ENCODE data around the gene HMGB1. TPM values are rescaled to one million over a fixed set of nuclear protein-coding genes. Genes with fewer than 3 reads are reported as not detected.

Gene HMGB1
- total RNA-seq, 1 donor from 2014 or later: 230 TPM

DNA sequence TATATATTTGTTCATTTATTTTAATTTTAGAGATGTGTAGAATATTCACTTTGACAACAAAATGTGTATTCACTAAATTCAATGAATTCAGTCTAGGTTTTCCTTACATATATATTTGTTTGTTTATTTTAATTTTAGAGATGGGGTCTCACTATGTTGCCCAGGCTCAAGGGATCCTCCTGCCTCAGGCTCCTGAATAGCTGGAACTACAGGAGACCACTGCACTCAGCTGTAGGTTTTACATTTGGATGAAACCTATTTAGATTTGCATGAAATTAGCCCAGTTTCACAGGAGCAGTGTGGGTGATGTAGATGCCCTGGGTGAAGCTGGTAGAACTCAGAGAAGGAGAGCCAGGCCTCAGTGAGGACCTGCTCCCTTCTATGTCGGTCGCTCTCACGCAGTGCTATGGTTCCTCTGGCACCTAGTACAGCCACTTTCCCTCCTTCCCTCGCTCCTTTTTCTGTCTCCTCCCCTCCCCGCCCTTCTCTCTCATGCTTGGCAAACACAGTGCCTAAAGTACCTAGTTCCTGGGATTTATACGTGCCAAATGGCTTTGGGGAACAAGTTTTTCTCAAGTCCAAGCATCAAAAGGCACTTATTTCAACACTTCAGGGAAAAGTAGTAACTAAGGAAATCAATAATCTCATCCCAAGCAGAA lies 14.7 kb upstream of the HMGB1 start:
- no peak for DNase-seq (ENCODE audit: low spot score)
- Mint-ChIP-seq H3K9me3 (ENCODE audit: unreplicated experiment) (no peaks in the 10 kb centered on the region), H3K4me1 (ENCODE audit: unreplicated experiment) (peaks cover 7% of the 10 kb centered on the region), H3K4me3 (ENCODE audit: unreplicated experiment) (no peak overlapping the region), H3K27ac (ENCODE audit: unreplicated experiment) (no peak overlapping the region), H3K27me3 (ENCODE audit: unreplicated experiment) (no peaks in the 10 kb centered on the region), H3K36me3 (ENCODE audit: low read depth, unreplicated experiment) (no peaks in the 10 kb centered on the region)
- TF ChIP-seq, protein P1, sequence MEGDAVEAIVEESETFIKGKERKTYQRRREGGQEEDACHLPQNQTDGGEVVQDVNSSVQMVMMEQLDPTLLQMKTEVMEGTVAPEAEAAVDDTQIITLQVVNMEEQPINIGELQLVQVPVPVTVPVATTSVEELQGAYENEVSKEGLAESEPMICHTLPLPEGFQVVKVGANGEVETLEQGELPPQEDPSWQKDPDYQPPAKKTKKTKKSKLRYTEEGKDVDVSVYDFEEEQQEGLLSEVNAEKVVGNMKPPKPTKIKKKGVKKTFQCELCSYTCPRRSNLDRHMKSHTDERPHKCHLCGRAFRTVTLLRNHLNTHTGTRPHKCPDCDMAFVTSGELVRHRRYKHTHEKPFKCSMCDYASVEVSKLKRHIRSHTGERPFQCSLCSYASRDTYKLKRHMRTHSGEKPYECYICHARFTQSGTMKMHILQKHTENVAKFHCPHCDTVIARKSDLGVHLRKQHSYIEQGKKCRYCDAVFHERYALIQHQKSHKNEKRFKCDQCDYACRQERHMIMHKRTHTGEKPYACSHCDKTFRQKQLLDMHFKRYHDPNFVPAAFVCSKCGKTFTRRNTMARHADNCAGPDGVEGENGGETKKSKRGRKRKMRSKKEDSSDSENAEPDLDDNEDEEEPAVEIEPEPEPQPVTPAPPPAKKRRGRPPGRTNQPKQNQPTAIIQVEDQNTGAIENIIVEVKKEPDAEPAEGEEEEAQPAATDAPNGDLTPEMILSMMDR (IDR thresholded peaks at IDR 0.05; ENCODE audit: unreplicated experiment): no peak

GRCh38 chr13:30479883-30480219 lies 14.1 kb upstream of the HMGB1 start:
- no peak for DNase-seq (ENCODE audit: low spot score)
- H3K36me3 Mint-ChIP-seq (ENCODE audit: low read depth, unreplicated experiment): no peaks in the 10 kb centered on the region

DNA sequence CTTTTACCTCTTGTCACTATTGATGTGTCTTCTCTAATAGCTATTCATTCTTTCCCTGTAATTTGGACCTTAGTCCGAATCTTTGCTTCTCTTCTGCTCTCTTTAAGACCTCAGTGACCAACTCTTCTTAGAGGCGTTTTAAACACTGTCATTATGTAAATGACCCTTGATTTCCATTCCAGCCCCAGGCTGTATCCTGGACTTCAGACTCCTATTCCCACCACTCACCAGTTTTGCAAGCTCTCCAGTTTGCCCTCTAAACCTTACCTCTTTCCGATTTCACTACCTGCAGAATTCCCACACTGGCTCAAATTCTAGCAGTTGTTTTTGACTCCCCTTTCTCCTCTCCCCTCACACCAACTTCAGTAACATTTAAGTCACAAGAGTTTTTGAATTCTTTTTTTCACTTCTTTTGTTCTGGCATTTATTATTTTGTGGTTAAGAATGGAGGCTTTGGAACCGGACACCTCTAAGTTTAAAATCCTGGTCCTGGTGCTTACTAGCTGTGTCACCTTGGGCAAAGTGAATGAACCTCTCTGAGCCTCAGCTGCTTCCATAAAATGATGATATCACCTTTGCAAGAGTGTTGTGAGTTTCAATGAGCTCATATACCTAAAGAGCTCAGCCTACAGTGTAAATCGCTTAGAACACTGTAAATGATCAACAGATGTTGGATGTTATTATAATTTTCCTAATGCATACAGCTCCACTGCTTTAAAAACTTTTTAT lies 13.6 kb upstream of the HMGB1 start:
- H3K27ac Mint-ChIP-seq (ENCODE audit: unreplicated experiment): no peak overlapping the region
- no peaks in the 10 kb centered on the region for H3K27me3 Mint-ChIP-seq (ENCODE audit: unreplicated experiment)
- no peaks in the 10 kb centered on the region for H3K9me3 Mint-ChIP-seq (ENCODE audit: unreplicated experiment)
- TF ChIP-seq, protein P1 (IDR thresholded peaks at IDR 0.05; ENCODE audit: unreplicated experiment): no peak
- no peak for DNase-seq (ENCODE audit: low spot score)
- no peaks in the 10 kb centered on the region for H3K36me3 Mint-ChIP-seq (ENCODE audit: low read depth, unreplicated experiment)
- no peak overlapping the region for H3K4me3 Mint-ChIP-seq (ENCODE audit: unreplicated experiment)
- peaks cover 7% of the 10 kb centered on the region for H3K4me1 Mint-ChIP-seq (ENCODE audit: unreplicated experiment)

More at GRCh38 chr13:30479883-30480219, 14.1 kb upstream of the HMGB1 start:
- H3K4me1 Mint-ChIP-seq (ENCODE audit: unreplicated experiment): peaks cover 7% of the 10 kb centered on the region
- TF ChIP-seq, protein P1 (IDR thresholded peaks at IDR 0.05; ENCODE audit: unreplicated experiment): no peak
- no peak overlapping the region for H3K27ac Mint-ChIP-seq (ENCODE audit: unreplicated experiment)
- no peaks in the 10 kb centered on the region for H3K9me3 Mint-ChIP-seq (ENCODE audit: unreplicated experiment)
- H3K27me3 Mint-ChIP-seq (ENCODE audit: unreplicated experiment): no peaks in the 10 kb centered on the region
- no peak overlapping the region for H3K4me3 Mint-ChIP-seq (ENCODE audit: unreplicated experiment)

- peak; percentile 8 for DNase-seq (ENCODE audit: low spot score)
- Mint-ChIP-seq H3K36me3 (ENCODE audit: low read depth, unreplicated experiment) (no peaks in the 10 kb centered on the region), H3K9me3 (ENCODE audit: unreplicated experiment) (no peaks in the 10 kb centered on the region), H3K27ac (ENCODE audit: unreplicated experiment) (no peak overlapping the region), H3K4me1 (ENCODE audit: unreplicated experiment) (peaks cover 7% of the 10 kb centered on the region), H3K4me3 (ENCODE audit: unreplicated experiment) (no peak overlapping the region), H3K27me3 (ENCODE audit: unreplicated experiment) (no peaks in the 10 kb centered on the region)
- TF ChIP-seq, protein P1 (IDR thresholded peaks at IDR 0.05; ENCODE audit: unreplicated experiment): no peak
Observed at GRCh38 chr13:30477346-30478195, 11.8 kb upstream of the HMGB1 start.
